ENCODE measurements around the gene GCFC2. TPM values are rescaled to one million over a fixed set of nuclear protein-coding genes. Genes with fewer than 3 reads are reported as not detected.

The GCFC2 gene
- total RNA-seq, 1 donor from 2014 or later, result 35.6 TPM

DNA sequence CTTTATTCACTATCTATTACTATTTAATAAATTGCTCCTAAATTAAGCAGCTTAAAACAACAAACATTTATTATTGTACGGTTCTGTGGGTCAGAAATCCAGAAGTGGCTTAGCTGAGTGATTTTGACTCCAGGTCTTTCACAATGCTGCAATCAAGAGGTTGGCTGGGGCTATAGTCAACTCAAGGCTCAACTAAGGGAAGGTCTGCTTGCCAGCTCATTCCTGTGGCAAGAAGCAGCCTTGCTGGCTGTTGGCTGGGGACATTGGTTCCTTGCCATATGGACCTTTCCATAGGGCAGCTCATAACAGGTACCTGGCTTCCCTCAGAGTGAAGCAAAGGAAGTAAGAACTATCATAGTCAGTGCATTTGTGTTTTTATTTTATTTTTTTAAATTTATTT, 69.1 kb downstream of the GCFC2 start:
- no peak overlapping the region for H3K27ac ChIP-seq
- DNase-seq (ENCODE audit: extremely low spot score in 2 of 2), result no peak
- no peaks in the 10 kb centered on the region for H3K36me3 ChIP-seq
- H3K9me3 ChIP-seq, result no peaks in the 10 kb centered on the region
- no peaks in the 10 kb centered on the region for H3K27me3 ChIP-seq
- no peak overlapping the region for H3K4me3 ChIP-seq
- peaks cover 4% of the 10 kb centered on the region for H3K4me1 ChIP-seq
- no peak for TF ChIP-seq POLR2AphosphoS5 (IDR thresholded peaks at IDR 0.05; ENCODE audit: insufficient read depth in 1 of 2, low read depth in 1 of 2)
- TF ChIP-seq, protein P1, sequence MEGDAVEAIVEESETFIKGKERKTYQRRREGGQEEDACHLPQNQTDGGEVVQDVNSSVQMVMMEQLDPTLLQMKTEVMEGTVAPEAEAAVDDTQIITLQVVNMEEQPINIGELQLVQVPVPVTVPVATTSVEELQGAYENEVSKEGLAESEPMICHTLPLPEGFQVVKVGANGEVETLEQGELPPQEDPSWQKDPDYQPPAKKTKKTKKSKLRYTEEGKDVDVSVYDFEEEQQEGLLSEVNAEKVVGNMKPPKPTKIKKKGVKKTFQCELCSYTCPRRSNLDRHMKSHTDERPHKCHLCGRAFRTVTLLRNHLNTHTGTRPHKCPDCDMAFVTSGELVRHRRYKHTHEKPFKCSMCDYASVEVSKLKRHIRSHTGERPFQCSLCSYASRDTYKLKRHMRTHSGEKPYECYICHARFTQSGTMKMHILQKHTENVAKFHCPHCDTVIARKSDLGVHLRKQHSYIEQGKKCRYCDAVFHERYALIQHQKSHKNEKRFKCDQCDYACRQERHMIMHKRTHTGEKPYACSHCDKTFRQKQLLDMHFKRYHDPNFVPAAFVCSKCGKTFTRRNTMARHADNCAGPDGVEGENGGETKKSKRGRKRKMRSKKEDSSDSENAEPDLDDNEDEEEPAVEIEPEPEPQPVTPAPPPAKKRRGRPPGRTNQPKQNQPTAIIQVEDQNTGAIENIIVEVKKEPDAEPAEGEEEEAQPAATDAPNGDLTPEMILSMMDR (IDR thresholded peaks at IDR 0.05), result no peak
- no peak for TF ChIP-seq POLR2A (IDR thresholded peaks at IDR 0.05)
- intact Hi-C loops (cut with DNase I), result no loop called here

DNA sequence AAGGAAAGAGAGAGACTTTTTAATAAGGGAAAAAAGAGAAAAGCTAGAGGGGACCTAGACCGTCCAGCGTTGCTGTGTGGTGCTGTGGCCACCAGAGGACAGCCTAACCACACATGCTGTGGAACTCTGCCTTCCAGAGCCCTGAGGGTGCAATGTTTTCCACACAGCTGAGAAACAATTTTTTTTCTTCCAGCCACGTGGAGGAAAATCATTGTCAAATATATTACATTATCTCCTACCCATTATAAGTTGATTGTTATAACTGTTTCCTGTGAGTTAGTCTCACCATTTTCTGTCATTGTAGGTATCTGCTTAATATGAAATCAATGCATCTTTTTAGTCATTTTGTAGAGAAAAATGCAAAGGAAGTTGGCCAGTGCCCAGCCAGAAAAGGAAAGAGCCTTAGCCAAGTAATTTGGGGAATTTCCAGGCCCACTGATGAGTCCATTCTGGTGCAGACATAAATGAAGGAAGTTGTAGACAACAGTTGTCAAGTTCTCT, 70.0 kb downstream of the GCFC2 start:
- H3K27ac ChIP-seq, result peak overlapping the region; percentile 46
- TF ChIP-seq POLR2A (IDR thresholded peaks at IDR 0.05), result no peak
- TF ChIP-seq, protein P1 (IDR thresholded peaks at IDR 0.05), result peak; percentile 72 to 88 (median 84)
- no peak for TF ChIP-seq POLR2AphosphoS5 (IDR thresholded peaks at IDR 0.05; ENCODE audit: insufficient read depth in 1 of 2, low read depth in 1 of 2)
- H3K9me3 ChIP-seq, result no peaks in the 10 kb centered on the region
- H3K4me3 ChIP-seq, result no peak overlapping the region
- intact Hi-C loops (cut with DNase I), result no loop called here
- H3K36me3 ChIP-seq, result no peaks in the 10 kb centered on the region
- peaks cover 4% of the 10 kb centered on the region for H3K4me1 ChIP-seq
- no peak for DNase-seq (ENCODE audit: extremely low spot score in 2 of 2)
- H3K27me3 ChIP-seq, result no peaks in the 10 kb centered on the region

DNA sequence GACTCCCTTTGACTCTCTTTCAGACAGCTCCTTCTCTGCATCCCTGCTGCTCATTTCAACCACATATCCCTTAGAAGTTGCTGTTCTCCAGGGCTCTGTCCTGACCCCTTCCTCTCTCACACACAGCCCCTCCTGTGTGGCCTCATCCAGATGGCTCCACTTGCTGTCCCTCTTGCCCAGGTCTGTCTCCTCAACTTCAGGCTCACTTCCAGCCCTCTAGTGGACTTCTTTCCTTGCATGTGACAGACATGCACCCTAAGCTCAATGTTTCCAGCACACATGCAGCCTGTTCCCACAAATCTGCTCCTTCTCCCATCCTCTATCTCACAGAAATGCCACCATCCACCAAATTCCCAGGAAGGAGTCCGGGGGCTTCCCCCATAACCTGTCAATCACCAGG, 73.1 kb downstream of the GCFC2 start:
- Histone ChIP-seq H3K4me1 (peaks cover 4% of the 10 kb centered on the region), H3K36me3 (no peaks in the 10 kb centered on the region), H3K4me3 (no peak overlapping the region), H3K27ac (no peak overlapping the region), H3K27me3 (no peaks in the 10 kb centered on the region), H3K9me3 (no peaks in the 10 kb centered on the region)
- intact Hi-C loops (cut with DNase I), result no loop called here
- TF ChIP-seq, protein P1 (IDR thresholded peaks at IDR 0.05), result no peak
- TF ChIP-seq POLR2A (IDR thresholded peaks at IDR 0.05) (no peak), POLR2AphosphoS5 (IDR thresholded peaks at IDR 0.05; ENCODE audit: insufficient read depth in 1 of 2, low read depth in 1 of 2) (no peak)
- no peak for DNase-seq (ENCODE audit: extremely low spot score in 2 of 2)

DNA sequence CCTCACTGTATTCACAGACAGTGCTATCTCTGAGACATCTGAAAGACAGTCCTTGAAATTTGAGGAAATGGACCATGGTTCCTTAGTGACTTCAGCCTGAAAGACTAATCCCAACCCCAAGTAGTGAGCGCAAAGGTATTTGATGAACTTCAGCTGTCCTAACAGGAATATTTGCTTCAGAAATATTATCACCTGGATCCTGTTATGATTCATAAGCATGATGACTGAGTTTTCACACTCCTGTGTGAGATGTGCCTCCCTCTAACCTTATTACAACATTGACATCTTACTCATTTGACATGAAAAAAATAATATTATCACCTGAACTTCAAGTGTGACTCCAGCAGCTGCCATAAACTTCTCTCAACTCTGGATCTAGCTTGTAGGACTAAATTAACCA, 75.8 kb downstream of the GCFC2 start:
- Histone ChIP-seq H3K27me3 (no peaks in the 10 kb centered on the region), H3K4me1 (peaks cover 7% of the 10 kb centered on the region), H3K9me3 (no peaks in the 10 kb centered on the region), H3K36me3 (no peaks in the 10 kb centered on the region), H3K4me3 (no peak overlapping the region), H3K27ac (no peak overlapping the region)
- intact Hi-C loops (cut with DNase I), result loop anchor here (5.0 kb wide), 1 partner anchor 1332 kb away; no protein-coding TSS in a partner anchor
- TF ChIP-seq POLR2A (IDR thresholded peaks at IDR 0.05), result no peak
- TF ChIP-seq POLR2AphosphoS5 (IDR thresholded peaks at IDR 0.05; ENCODE audit: insufficient read depth in 1 of 2, low read depth in 1 of 2), result no peak
- TF ChIP-seq, protein P1 (IDR thresholded peaks at IDR 0.05), result no peak
- no peak for DNase-seq (ENCODE audit: extremely low spot score in 2 of 2)

DNA sequence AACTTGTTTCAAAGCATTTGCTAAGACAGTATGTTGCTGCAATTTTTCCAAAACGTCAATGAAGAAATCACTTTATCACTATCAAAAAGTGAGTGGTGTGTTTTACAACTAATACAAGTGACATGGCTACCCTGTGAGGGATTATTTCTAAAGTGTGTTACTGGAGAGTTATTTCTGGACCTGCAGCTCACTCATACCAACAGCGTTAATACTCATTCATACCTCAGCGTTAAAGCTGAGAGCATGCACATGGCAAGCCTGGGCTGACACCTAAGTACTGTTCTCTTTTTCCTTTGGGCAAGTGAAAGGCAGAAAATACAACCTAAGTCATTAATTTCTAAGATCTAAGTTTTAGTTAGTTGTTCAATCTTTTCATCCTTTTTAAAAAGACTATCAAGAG, 77.1 kb downstream of the GCFC2 start:
- DNase-seq (ENCODE audit: extremely low spot score in 2 of 2), result no peak
- H3K27ac ChIP-seq, result no peak overlapping the region

More for the DNA sequence above, 77.1 kb downstream of the GCFC2 start:
- H3K36me3 ChIP-seq, result no peaks in the 10 kb centered on the region
- no peaks in the 10 kb centered on the region for H3K9me3 ChIP-seq
- peaks cover 7% of the 10 kb centered on the region for H3K4me1 ChIP-seq
- intact Hi-C loops (cut with DNase I), result loop anchor here (5.0 kb wide), 1 partner anchor 1334 kb away; no protein-coding TSS in a partner anchor
- no peak overlapping the region for H3K4me3 ChIP-seq
- no peaks in the 10 kb centered on the region for H3K27me3 ChIP-seq
- TF ChIP-seq POLR2AphosphoS5 (IDR thresholded peaks at IDR 0.05; ENCODE audit: insufficient read depth in 1 of 2, low read depth in 1 of 2) (no peak), POLR2A (IDR thresholded peaks at IDR 0.05) (no peak)
- TF ChIP-seq, protein P1 (IDR thresholded peaks at IDR 0.05), result no peak

All from vagina (tissue), 2 donors.